SK-N-MC (cell line): ENCODE results near the gene SLC17A1.
"Not testable (repeated sequence)": the region's sequence is repeated elsewhere in the genome, so short reads cannot be mapped to it uniquely, and the experiment has no call there.

Experiments
- DNase-seq: peaks from one replicate; pipeline ENCODE4 v3.0.0-alpha.2; 2011; ENCODE audit warnings: low read depth, low spot score
- H3K27ac ChIP-seq: fragments of 200-600 bp; sonication (generic); 2 replicates; pipeline ENCODE4 v1.5.1; 2016; ENCODE audit warnings: mixed run types
- H3K36me3 ChIP-seq: fragments of 200-600 bp; sonication (generic); 2 replicates; pipeline ENCODE4 v1.6.1; 2017; ENCODE audit warnings: antibody characterized with exemption, low read length, mixed read lengths; ENCODE audit not compliant: insufficient read depth
- H3K4me3 ChIP-seq: fragments of 200-600 bp; sonication (generic); 2 replicates; pipeline ENCODE4 v1.5.1; 2016
- H3K9ac ChIP-seq: fragments of 200-600 bp; sonication (generic); 2 replicates; pipeline ENCODE4 v1.8.0; 2017; ENCODE audit warnings: mixed run types, mixed read lengths; ENCODE audit not compliant: insufficient read length
- H3K9me3 ChIP-seq: fragments of 200-600 bp; sonication (generic); 2 replicates; pipeline ENCODE4 v1.6.1; 2017; ENCODE audit warnings: low read depth, mild to moderate bottlenecking, antibody characterized with exemption, low read length, moderate library complexity, mixed read lengths
- EZH2 ChIP-seq: fragments of 200-600 bp; sonication (generic); IDR thresholded peaks from one replicate; pipeline ENCODE4 v1.6.1; 2017; ENCODE audit warnings: antibody characterized with exemption
- FOXP2 ChIP-seq: optimal IDR thresholded peaks from 2 replicates; pipeline ENCODE3; 2011; ENCODE audit warnings: mild to moderate bottlenecking, moderate library complexity; ENCODE audit not compliant: insufficient read depth; ENCODE audit errors: extremely low read length, control extremely low read depth
- POLR2AphosphoS5 ChIP-seq: IDR thresholded peaks from 2 replicates; pipeline ENCODE4 v1.6.1; 2012; ENCODE audit warnings: mild to moderate bottlenecking, low read depth, low read length, borderline replicate concordance

The SLC17A1 gene

DNA sequence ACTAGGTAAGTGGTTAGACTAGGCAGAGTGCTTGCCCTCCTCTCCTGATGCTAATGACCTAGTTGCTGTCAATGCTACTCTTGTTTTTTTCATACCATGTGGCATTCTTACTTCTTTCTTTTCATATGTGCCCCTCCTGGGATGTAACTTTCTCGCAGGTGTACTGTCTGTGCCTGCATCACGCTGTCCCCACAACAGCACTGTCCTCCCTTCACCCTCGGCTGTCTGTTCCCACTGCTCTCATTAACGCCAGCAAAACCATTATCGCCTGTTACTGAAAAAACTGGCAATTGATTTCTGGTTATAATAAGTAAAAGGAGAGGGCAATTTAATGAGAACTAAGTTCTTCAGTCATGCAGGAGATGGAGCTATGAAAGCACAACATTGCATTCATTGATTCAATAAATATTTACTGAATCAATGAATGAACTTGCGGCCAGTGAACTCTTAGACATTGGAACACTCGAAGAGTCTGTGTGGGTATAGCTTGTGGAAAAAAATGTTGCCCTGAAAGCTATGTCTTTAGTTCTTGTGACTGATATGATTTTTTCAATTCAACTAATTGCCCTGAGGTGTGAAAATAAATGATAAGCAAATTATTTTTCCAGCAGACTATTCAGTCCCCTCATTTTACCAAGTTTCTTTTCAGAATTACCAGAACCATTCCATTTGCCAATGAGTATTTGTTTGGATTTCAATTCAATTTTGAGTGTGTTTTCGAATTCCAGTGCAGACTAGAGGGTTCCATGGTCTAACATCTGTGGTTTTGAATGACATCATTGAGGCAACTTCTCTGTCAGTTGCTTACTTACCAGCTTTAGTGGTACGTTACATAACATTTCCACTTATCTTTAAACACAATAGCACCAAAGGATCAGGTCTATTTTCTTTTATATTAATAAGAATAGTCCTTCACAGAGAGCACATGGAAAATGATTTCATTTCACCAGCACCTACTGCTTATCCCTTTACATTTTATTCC lies 75.2 kb downstream of the SLC17A1 start:
- no peak for TF ChIP-seq POLR2AphosphoS5
- TF ChIP-seq EZH2, result no peak
- TF ChIP-seq FOXP2, result no peak
- no peaks in the 10 kb centered on the region for H3K9me3 ChIP-seq
- no peak overlapping the region for H3K4me3 ChIP-seq
- no peak for DNase-seq
- no peaks in the 10 kb centered on the region for H3K36me3 ChIP-seq
- no peak overlapping the region for H3K9ac ChIP-seq
- no peak overlapping the region for H3K27ac ChIP-seq

DNA sequence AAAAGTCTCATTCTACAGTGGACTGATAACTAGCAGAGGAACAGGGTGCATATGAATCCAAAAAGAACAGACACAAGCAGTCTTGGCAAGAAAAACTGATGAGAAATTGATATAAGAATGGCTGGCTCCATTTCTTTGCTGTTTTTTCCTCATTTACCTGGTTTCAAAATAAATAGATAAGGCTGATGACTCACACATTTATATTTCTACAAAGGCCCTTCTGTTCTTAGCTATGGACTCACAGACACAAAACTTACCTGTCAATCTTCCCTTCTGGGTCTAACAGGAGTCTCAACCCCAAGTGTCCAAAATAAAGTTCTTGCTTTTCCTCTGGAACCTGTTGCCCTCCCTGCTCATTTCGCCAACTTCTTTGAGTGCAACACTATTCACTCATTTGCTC lies 76.4 kb downstream of the SLC17A1 start:
- Histone ChIP-seq H3K36me3 (no peaks in the 10 kb centered on the region), H3K9ac (no peak overlapping the region), H3K9me3 (no peaks in the 10 kb centered on the region), H3K4me3 (no peak overlapping the region), H3K27ac (no peak overlapping the region)
- TF ChIP-seq POLR2AphosphoS5 (no peak), EZH2 (no peak), FOXP2 (no peak)
- DNase-seq, result no peak

DNA sequence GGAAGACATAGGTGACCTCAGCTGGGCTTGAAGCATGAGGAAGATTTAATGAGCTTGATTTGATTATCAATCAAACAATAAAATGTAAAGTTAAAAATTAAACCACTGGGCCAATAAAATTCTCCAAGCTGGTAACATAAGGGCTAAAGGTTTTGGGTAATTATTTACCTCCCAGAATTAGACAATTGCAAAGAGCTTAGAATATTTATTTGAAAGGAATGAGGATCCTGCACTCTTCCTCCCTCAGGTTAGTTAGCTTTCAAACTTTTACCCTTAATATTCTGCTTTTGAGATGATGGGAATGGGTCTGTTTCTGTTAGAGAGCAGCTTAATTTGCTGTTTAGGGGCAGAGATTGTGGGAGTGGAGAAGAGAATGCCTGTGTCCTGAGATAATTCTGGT lies 77.3 kb downstream of the SLC17A1 start, which contains the start of gene SLC17A4:
SLC17A4 (plus strand) TSS at position 208 of the 400 bp plus-strand sequence. CDS start 7,221 bp downstream, outside the sequence.
- H3K27ac ChIP-seq, result no peak within 1 kb of the TSS
- TF ChIP-seq POLR2AphosphoS5 (no peak), FOXP2 (no peak), EZH2 (no peak)
- H3K9me3 ChIP-seq, result no peaks in the 10 kb centered on the region
- H3K4me3 ChIP-seq, result no peak within 1 kb of the TSS
- DNase-seq, result no peak
- no peak within 1 kb of the TSS for H3K9ac ChIP-seq
- H3K36me3 ChIP-seq, result no peaks in the 10 kb centered on the region

DNA sequence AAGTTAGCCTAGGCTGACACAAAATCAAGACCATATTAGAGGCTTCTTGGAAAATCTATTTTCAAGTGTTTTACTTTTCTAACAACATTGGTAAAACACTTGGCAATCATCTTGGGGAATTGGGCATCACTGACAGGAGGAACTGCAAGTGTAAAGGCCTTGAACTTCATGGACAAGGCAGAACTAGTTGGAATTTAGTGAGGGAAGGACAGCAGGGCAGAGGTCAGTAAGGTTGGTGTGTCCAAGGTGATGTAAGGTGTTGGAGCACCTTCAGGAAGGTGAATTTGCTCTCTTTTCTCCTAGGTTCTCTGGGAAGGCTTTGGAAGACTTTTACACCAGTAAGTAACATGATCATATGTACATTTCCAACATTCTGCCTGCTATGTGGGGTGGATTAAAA lies 78.8 kb downstream of the SLC17A1 start:
- no peak for DNase-seq
- TF ChIP-seq FOXP2 (no peak), POLR2AphosphoS5 (no peak), EZH2 (no peak)

DNA sequence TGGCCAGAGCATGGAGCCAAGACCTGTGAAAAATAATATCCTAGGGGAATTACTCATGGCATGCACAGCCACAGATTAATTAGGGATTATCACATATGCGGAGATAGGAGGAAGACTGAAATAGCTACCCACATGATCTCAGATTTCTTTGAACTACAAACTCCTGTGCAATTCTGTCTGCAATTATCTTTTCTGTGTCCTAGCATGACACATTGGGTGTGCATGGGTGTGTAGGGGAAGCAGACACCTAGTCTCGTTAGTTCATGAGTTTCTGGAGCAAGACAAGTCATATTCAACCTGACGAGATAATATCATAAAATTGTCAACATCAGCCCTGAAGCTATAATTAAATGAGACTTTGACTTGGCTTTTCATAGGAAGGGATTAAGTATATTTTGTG lies 80.9 kb downstream of the SLC17A1 start:
- Histone ChIP-seq H3K9me3 (no peaks in the 10 kb centered on the region), H3K36me3 (no peaks in the 10 kb centered on the region), H3K9ac (no peak overlapping the region), H3K27ac (no peak overlapping the region), H3K4me3 (no peak overlapping the region)
- TF ChIP-seq FOXP2 (no peak), EZH2 (no peak), POLR2AphosphoS5 (no peak)
- no peak for DNase-seq

More for the DNA sequence above, 78.8 kb downstream of the SLC17A1 start:
- Histone ChIP-seq H3K27ac (no peak overlapping the region), H3K9ac (no peak overlapping the region), H3K36me3 (no peaks in the 10 kb centered on the region), H3K4me3 (no peak overlapping the region), H3K9me3 (no peaks in the 10 kb centered on the region)

DNA sequence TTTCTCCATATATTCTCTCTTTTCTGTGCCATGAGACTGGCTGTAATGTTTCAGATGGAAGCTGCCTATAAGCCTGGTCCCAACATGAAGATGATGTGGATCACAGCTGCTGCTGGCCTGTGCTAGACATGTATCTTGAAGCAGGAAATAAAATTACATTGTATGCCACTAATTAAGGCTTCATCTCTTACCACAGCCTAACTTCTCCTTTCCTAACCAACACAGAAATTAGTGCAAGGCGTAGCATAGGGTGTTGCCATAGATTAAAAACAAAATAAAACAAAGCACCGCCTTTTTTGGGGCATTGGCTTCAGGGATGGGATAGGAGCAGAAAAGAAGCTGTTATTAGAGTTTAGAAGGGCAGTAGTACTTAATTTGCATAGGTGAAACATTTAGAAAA lies 82.0 kb downstream of the SLC17A1 start:
- no peak for DNase-seq
- H3K36me3 ChIP-seq, result no peaks in the 10 kb centered on the region
- no peak overlapping the region for H3K9ac ChIP-seq
- no peak overlapping the region for H3K4me3 ChIP-seq
- H3K27ac ChIP-seq, result no peak overlapping the region
- TF ChIP-seq POLR2AphosphoS5, result no peak
- TF ChIP-seq FOXP2, result no peak
- no peak for TF ChIP-seq EZH2
- H3K9me3 ChIP-seq, result no peaks in the 10 kb centered on the region

DNA sequence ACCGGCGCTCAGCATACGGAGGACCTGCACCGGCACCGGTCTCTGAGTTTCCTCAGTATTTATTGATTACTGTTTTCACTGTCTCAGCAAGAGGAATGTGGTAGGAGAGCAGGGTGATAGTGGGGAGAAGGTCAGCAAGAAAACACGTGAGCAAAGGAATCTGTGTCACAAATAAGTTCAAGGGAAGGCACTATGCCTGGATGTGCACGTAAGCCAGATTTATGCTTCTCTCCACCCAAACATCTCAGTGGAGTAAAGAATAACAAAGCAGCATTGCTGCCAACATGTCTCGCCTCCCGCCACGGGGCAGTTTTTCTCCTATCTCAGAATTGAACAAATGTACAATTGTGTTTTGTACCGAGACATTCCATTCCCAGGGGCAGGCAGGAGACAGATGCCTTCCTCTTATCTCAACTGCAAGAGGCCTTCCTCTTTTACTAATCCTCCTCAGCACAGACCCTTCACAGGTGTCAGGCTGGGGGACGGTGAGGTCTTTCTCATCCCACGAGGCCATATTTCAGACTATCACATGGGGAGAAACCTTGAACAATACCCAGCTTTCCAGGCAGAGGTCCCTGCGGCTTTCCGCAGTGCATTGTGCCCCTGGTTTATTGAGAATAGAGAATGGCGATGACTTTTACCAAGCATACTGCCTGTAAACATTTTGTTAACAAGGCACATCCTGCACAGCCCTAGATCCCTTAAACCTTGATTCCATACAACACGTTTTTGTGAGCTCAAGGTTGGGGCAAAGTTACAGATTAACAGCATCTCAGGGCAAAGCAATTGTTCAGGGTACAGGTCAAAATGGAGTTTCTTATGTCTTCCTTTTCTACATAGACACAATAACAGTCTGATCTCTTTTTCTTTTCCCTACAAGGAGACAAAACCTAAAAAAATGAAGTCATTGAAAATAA lies 83.0 kb downstream of the SLC17A1 start:
- not testable (repeated sequence) for H3K36me3 ChIP-seq, H3K9me3 ChIP-seq, H3K27ac ChIP-seq, DNase-seq, H3K4me3 ChIP-seq, H3K9ac ChIP-seq

DNA sequence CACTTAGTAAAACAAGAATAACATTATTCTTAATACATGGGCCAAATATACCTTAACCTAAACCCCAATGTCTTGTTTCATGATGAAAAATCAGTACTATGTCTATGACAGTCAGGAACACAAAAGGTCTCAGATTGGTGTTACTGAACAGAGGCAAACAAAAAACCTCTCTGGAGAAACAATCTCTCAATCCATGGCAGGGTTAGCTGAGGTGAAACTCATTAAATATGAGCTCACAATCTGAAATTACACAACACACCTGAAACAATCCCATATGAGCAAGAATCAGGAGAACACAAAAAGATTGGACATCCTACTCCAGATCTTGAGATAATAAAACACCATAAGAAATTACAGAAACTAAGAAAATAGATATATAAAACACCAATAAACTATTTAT lies 83.8 kb downstream of the SLC17A1 start:
- no peaks in the 10 kb centered on the region for H3K36me3 ChIP-seq
- no peak overlapping the region for H3K4me3 ChIP-seq
- no peak for DNase-seq
- no peak for TF ChIP-seq FOXP2
- TF ChIP-seq POLR2AphosphoS5, result no peak
- no peak for TF ChIP-seq EZH2
- no peak overlapping the region for H3K27ac ChIP-seq
- H3K9me3 ChIP-seq, result no peaks in the 10 kb centered on the region
- H3K9ac ChIP-seq, result no peak overlapping the region
